HEK293T (cell line): ENCODE results near the gene MTCH2.

Experiments used
- ARNT ChIP-seq: fragments of 450-650 bp; IDR thresholded peaks from 2 replicates; pipeline ENCODE4 v1.6.1; 2017; ENCODE audit warnings: mild to moderate bottlenecking
- ELF4 ChIP-seq: fragments of 450-650 bp; IDR thresholded peaks from 2 replicates; pipeline ENCODE4 v1.6.1; 2017; ENCODE audit warnings: antibody characterized with exemption
- HDGF ChIP-seq: fragments of 450-650 bp; IDR thresholded peaks from 2 replicates; pipeline ENCODE4 v1.6.1; 2017; ENCODE audit warnings: antibody characterized with exemption, borderline replicate concordance
- L3MBTL2 ChIP-seq: fragments of 450-650 bp; conservative IDR thresholded peaks from 2 replicates; pipeline ENCODE4 v1.6.1; 2016; ENCODE audit warnings: mild to moderate bottlenecking
- NFRKB ChIP-seq: fragments of 450-650 bp; IDR thresholded peaks from 2 replicates; pipeline ENCODE4 v1.6.1; 2016; ENCODE audit warnings: mild to moderate bottlenecking, moderate library complexity
- SP1 ChIP-seq: fragments of 450-650 bp; IDR thresholded peaks from 2 replicates; pipeline ENCODE4 v1.6.1; 2017

DNA sequence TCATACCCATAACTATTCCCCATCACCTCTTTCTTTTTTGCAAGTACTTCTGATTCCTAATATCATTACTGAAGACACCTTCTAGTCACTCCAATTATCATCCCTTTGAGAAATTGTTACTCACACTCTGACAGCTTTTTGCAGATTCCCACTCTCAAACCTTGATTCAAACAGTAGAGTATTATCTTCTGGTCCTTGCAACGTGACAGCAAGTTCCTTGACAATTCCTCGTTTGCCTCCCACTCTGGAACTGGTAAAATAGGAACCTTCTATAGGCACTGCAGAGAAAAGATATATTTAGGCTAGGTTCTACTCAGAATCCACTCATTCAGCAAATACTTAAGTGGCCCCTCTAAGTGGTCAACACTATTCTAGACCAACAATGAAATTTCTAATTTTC, 49.6 kb upstream of the MTCH2 start:
- TF ChIP-seq L3MBTL2, result no peak
- no peak for TF ChIP-seq ARNT
- TF ChIP-seq ELF4, result no peak
- no peak for TF ChIP-seq HDGF
- no peak for TF ChIP-seq SP1
- no peak for TF ChIP-seq NFRKB
